ENCODE results near the gene TSSK2.

TSSK2 gene

DNA sequence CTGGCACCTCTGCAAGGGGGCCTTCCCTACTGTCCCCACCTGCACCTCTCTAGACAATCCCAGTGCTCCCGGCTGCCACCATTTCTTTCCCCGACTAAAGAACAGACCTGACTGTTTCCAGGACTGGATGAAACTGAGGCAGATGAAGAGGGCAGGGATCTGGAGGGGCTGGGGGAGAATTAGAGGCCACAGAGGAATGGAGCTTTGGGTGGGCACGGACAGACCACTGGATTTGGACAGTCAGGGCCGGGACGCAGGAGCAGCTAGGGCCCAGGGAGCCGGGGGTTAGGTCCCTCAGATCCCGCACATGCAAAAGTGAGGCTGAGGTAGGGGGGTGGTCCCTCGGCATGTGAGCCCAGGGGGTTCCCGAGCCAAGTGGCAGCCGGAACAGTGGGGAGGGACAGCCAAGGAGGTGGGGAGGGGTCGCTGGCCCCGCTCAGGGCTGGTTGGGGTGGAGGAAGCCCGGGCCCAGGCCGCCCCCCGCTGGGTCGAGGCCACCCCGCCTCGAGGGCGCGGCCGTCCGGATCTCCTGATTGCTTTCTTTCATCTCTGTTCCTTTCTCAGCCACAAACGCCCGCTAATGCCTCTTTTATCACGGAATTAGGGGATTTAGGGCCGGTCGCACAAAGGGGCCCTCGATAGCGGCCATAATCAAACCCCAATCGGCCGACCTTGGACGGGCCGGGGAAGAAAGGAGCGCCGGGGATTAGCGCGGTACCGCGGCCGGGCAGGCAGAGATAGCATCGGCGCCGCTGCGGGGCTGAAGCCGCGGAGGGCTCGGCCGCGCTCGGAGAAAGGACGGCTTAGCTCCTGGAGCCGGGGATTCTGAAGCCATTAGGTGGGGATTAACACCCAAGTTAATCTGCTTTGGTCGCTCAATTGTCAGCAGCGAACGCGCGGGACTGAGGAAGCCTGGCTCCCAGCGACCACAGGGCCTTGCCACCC lies 38.2 kb downstream of the TSSK2 start:
- DNase-seq (ENCODE audit: low read depth, low spot score) = no peak

DNA sequence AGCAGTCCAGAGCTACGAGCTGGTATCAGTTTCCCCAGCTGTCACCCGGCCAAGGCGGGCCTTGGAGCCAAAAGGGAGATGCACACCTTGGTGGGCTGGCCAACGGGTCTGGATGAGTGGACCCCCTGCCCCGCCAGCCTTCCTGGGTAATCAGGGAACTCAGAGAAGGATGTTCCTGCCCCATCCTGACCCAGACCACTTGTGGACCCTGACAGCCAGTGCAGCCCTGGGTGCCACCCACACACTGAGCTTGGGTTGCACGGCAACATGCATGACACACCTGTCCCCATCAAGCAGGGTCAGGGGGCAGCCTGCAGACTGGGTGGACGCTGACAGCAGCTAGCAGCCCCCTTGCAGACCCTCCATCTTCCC lies 38.8 kb downstream of the TSSK2 start:
- DNase-seq (ENCODE audit: low read depth, low spot score) = no peak

DNA sequence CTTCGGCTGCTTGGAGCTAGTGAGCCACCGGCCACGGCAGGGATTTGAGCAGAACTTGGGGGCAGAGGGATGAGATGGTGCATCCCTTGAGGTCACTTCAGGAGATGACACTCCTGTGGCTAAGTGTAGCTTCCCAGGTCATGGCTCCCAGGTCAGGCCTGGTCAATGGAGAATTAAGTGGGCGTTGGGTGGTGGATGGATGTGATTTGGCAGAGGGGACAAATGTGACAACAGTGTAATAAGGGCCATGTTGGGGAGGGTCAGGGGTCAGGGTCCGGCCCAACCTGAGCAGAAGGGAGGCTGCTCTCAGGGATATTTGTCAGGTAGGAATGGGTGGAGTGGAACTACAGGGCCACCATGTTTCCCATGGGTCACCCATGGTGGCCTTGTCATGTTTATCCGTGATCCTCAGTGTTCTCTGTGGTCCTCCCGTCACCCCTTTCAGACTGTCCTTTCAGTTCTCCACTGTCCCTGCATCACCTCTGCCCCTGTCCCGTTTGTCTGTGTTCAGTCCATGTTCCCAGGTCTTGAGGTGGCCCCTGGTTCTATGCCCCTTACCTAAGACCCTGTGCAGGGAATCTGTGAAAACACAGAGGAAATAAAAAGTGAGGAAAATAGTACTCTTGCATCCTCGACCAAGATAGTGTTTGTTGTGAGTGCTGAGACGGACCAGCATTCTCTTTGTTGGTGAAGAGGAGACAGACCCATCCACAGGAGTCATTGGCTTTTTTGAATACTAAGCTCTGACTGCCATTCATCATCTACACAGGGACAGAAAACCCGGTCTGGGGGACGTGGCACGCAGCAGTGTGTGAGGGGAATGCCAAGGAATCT lies 41.3 kb downstream of the TSSK2 start:
- no peak for DNase-seq (ENCODE audit: low read depth, low spot score)

DNA sequence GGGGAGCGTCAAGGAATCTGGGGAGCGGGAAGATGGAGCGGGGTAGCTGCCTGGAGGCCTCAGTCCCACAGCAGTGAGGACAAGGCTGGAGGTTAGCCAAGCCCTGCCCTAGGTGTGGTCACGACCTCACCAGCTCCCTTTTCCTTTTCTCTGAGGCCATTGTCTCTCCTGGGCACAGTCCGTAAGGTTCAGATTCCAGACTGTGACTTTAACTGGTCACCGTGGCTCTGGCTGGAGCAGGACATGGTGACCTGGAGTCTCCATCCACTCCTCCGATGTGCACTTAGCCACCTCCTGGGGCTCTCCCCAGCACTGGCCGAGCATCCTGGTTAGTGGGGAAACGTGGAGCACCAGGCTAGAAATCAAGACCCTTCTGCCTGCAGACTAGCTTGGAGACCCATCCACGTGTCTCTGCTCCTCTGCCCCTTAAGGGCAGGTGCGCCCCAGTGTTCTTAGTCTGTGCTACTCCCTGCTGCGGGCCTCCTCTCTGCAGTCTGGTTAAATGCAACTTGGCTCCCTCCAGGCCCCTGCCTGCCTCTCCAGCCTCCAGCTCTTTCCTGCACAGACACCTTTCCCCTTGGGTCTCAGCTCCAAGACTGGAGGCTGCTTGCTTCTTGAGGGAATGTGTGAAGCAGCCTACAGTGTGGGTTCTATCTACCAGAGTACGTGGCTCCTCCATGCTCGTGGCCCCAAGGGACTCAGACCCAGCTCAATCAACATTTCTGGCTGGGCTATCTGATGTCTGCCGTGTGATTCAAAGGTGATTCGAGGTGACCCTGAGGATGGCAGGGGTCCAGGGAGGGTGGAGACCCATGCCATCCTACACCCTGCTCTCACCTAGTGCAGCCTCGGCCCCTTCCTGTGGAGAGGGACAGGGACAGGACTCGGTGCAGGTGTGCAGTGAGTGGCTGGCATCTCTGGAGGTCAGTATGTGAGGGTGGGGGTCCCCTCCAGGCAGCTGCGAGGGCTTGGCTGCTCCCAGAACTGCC lies 42.2 kb downstream of the TSSK2 start:
- no peak for DNase-seq (ENCODE audit: low read depth, low spot score)

DNA sequence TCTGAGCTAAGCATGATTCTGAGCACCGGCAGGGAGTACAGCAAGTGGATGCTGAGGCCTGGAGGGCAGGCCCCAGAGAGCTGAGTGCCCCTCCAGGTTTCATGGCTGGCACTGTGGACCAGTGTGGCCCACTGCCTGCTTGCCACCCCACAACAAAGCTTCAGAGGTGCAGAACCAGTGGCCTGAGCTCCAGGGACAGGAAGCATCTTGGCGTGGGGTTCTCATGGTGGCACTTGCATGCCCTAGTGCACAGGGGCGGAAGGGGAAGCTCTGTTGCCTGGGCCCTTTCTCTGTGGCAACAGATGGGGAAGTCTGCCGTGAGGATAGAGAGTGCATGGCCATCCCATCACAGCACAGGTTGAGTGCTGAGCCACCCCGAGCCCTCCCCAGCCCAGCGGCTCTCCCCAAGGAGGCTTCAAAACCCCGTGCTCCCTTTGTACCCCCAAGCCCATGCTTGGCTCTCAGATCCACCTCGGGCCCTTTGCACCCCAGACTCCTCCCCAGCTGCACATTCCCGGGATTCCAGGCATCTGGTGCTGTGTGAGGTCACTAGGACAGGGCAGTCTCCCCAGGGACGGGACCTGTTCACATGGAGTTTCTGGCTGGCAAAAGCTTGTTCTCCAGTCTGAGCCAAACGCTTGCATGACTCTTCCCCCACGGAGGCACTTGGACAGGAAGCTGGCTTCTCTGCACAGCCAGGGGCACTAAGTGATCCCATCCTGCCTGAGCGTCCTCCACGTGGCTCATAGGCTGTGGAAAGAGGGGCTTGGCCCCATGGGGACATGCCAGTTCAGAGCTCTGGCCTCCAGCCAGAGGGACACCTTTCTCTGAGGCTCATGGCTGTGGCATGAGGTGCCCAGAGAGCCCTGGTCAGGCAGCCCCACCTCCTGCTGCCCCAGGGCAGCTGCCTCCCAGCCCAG lies 43.3 kb downstream of the TSSK2 start:
- peak; percentile 41 for DNase-seq (ENCODE audit: low read depth, low spot score)

DNA sequence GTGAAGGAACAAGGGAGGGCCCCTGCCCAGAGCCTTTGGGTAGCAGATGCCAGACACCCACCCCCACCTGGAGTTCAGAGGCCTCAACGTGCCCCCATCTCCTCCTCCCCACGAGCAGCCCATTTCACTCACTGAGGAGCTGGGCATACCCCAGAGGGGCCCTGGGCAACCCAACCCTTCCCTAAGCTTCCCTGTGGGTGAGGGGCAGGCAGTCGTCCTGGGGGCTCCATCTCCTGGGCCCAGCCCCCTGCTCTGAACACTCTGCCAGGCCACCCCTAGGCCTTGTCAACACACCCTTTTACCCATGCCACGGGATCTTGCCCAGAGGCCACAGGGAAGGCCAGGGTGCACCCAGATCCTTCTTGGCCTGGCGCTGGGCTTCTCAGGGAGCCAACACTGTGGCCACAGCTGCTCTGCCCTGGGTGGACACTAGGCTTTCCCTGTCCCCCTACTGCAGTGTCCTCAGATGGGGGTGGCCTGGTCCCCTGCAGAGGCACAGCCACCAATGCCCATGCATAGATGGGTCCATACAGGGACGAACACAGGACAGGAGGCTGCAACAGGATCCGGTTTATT lies 44.0 kb downstream of the TSSK2 start:
- DNase-seq (ENCODE audit: low read depth, low spot score) = no peak

DNA sequence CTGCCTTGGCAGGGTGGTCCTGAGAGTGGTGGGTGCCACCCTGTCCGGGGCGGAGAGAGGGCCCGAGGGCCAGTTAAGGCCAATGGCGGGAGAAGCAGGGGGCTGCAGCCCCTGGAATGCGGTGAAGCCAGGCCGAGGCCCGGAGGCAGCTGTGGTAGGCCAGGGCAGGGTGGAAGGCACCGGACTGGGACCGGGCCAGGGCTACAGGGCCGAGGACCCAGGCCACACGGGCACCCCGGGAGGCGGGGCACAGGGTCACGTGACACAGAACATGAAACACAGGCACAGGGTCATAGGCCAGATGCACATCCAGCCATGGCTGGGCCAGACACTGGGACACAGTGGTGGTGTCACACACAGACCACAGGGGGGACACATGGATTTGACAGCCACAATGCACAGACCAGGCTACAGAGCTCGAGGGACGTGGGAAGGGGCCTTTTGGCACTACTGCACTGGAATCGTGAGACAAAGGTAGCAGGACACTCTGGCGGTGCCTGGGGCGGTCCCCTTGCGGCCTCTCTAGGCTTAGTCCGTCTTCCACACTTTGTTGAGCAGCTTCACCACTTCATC lies 44.6 kb downstream of the TSSK2 start:
- no peak for DNase-seq (ENCODE audit: low read depth, low spot score)

DNA sequence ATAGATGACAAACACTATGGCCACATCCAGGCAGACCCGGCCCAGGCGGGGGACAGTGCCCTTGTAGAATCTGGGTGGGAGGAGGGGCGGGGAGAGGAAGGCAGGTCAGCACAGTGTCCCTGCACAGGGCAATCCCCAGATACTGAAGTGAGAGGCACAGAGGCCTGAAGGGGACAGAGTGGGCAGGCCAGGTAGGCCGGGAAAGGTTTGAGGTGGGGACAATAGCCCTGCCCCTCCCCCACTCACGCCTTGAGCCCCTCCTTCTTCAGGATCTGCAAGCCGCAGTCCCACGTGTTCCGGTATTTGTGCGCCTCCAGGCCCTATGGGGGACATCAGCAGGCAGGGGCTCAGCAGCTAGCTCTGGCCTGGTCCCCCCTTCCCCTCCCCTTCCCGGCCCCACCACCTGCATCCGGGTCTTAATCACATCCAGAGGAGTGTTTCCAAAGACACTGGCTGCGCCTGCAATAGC lies 45.1 kb downstream of the TSSK2 start:
- DNase-seq (ENCODE audit: low read depth, low spot score) = no peak

DNA sequence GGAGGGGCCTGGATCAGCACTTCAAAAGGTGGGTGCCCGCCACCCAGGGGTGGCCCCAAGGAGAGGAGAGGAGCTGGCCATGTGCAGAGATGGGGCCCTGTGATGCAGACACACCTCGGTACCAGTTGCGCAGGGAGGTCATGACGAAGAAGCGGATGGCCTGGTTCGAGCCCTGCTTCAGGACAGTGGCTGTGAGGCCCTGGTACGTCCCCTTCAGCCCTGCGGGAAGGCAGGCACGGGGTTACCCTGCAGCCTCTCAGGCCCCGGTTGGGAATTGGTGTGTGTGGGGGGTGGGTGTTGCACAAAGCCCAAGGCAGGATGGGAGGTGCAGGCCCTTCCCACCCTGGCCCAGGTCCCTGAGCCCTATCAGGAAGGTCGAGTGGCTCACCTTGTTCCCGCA lies 45.6 kb downstream of the TSSK2 start:
- no peak for DNase-seq (ENCODE audit: low read depth, low spot score)

DNA sequence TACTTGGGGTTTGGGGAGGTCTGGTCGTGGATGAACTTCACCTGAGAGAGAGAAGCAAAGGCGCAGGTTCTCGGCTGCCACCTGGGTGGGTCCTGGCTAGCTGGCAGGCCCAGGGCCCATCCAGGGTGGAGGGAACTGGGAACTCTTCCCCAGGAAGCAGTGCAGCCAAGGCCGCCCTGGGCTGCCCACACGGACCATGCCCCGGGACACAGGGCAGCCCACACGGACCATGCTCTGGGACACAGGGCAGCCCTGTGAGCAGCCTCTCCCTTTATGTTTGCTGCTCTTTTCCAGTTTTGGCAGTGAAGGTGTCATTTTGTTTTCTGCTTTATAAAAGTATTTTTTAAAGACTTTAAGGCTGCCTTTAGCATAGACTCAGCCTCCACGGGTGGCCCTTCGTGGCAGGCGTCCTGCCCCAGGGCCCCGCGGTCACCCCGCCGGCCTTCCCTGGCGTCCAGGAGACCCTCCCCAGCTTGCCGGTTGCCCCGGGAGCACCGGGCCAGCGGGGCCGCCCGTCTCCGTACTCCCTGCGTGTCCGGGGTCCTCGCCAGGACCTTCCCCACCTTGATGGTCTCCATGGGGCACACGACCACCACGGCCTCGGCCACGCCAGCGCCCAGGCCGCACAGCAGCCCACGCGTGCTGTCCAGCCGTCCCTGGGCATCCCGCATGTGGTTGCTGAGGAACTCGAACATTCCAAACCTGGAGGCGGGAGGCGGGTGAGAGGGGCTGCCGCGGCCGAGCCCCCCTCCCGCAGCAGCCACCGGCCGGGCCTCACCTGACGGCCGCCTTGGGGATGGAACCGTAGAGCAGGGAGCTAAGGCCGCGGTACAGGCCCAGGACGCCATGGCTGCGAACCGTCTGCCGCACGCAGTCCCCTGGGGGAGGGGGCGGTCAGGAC lies 46.3 kb downstream of the TSSK2 start:
- DNase-seq (ENCODE audit: low read depth, low spot score) = no peak

DNA sequence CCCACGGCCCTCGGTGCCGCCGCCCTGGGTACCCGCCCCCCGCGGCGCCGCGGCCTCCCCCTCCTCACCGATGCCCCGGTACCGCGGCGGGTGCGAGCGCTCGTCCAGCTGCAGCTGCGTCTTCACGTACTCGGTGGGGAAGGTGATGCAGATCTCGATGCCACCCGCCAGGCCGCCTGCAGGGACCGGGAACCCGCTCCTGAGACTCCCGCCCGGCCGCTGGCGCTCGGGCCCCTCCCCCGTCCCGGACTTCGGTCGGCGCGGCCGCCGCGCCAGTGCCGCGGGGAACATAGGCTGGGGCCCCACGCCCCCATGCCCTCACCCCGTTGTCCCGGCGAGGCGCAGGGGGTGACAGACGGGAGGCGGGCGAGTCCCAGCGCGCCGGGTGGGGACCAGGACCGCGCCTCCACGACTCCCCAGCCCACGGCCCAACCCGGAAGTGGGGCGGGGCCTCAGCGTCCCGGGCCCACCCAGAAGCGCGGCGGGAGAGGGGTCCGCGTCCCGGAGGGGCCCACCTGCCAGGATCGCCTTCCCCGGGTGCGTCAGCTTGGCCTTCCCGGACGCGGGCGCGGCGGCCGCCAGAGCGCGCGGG lies 47.1 kb downstream of the TSSK2 start:
- DNase-seq (ENCODE audit: low read depth, low spot score) = peak; percentile 64

DNA sequence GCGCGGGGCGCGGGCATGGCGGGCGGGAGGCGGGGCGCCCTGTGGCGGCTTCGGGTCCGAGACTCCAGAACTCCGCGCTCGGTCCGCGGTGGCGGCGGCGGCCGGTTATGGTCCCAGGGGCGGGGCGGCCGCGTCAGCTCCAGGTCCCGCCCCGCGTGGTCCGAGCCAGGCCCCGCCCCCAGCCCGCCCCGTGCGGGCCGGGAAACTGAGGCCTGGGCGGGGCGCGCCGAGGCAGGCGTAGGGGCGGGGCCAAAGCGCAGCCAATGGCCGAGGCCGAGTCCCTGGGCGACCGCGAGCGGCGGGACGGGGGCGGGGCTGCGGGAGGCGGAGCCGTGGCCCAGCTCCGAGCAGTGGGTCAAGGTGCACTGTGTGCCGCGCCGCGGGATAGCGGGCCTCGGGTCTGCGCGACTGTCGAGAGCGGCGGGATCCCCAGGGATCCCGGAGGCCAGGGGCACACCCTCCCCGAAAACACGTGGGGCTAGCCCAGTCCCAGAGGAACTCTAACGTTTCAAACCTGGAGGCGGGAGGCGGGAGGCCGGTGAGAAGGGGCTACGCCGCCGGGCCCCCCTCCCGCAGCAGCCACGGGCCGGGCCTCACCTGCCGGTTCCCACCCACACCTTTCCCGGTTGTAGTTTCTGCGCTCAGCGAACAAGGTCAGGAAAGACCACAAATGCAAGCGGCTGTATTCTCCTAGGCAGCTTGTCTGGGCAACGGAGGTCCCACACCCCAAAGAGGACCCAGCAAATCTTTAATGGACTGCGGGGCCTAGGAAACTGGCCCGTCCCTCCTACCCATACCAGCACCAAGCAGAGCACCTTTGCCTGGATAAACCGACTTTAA lies 47.8 kb downstream of the TSSK2 start, which contains the start of gene SLC25A1:
Gene SLC25A1 (minus strand): TSS at position 80 of the 840 bp plus-strand sequence. CDS start 63 bp downstream, at position 17.
- peak; percentile 96 for DNase-seq (ENCODE audit: low read depth, low spot score)

DNA sequence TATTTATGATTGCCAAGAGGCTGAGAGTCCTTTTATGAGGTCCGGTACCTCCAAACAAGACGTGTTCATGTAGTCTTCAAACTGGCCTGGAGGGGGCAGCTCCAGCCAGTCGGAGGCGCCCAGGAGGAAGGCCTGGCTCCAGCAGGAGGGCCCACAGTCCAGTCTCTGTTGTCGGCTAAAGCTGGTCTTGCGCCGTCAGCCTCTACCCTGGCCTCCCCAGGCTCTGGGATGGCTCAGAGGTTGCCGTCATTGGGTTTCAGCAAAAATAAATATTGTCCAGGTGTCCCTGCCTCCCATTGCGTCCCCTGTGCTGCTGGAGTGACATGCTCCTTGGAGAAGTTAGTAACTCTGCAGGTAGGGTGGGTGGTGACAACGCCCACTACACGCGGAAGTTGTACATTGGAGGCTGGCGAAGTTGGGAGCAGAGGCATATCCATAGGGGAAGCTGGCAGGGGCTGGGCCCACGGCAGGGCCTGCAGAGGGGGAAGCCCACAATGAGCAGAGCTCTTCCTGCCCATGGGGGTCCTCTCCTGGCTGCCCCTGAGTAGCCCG lies 48.5 kb downstream of the TSSK2 start:
- peak; percentile 92 for DNase-seq (ENCODE audit: low read depth, low spot score)

DNA sequence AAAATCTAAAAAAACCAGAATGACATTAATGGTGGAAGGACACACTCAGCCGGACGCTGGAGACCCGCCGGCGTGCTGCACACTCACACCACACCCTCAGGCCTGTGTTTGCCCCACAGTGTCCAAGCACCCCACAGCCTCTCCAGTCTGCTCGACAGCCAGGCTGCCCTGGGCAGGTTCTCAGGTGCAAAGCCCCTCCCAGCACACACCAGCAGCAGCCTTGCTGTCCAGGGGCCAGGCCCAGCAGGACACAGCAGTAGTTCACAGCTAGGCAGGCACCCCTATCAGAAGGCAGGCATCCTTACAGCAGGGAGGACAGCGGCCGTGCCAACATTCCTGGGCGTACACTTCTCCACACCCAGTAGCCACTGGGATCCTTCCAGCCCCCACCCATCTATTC lies 49.1 kb downstream of the TSSK2 start:
- DNase-seq (ENCODE audit: low read depth, low spot score) = no peak

DNA sequence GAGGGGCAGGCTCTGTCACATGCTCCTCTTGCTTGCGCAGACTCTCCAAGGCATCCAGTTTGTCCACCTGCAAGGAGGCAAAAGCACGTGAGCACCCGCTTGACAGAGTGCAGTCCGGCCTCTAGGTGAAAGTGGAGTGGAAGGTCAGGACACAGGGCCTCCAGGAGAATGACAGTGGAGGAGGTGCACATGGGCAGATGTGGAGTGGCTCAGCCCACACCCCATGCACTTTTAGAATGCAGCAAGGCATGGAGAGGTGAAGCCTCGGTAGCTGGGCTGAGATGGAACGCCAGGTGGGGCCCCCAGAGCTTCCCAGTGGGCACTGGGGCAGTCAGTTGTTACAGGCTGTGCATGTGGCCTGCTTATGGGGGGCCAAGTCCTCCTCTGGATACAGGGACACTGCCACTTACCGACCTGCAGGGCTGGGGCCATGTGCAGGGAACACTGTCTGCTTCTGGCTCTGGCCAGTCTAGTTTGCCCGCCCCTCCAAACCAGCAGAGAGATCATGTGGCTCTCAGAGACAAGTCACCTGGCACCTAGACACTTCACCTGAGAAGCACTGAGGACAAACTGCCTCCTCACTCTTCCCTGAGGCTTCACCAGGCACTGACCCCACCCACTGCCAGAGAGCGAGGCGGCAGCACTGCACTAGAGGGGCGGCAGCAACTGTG lies 49.8 kb downstream of the TSSK2 start:
- DNase-seq (ENCODE audit: low read depth, low spot score) = no peak

DNA sequence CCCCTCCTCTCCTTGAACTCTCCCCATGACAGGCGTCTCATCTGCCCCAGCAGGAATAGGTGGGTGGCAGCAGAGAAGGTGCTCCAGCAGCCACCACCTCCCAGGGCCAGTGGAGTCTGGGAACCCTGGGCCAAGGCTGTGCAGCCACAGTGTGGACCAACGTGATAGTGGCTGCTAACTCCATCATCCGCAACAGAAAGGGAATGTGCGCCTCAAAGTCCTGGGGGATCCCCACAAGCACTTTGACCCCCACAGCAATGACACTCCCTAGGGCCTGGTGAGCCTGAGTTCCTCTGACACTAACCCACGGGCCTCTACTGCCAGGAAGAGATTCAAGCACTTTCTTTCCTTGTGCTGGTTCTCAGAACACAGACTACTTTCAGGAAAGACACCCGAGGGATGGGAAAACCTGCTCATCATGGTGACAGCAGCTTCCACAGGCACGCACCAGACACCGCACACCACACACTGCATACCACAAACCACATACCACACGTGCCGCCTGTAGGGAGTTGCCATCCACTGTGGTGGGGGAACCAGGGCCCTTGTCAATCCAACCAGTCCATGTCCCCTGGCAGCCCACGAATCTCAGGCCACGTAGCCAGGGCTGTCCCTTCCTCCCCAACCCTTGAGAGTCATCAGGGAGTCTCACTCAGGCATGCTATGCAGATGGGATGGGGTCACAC lies 50.8 kb downstream of the TSSK2 start:
- no peak for DNase-seq (ENCODE audit: low read depth, low spot score)

Data from astrocyte of the hippocampus (primary cell).